Esophagus muscularis mucosa (tissue), 4 donors: Measurements from ENCODE around the gene XPNPEP1. TPM values are rescaled to one million over a fixed set of nuclear protein-coding genes. Genes with fewer than 3 reads are reported as not detected.

ENCODE experiments used
- DNase-seq: peaks from one replicate; pipeline ENCODE4 v3.0.0-alpha.2; 2017; ENCODE audit errors: extremely low spot score
- H3K27ac ChIP-seq, 4 donors: fragments of 200-600 bp; sonication (generic); replicated peaks in 1 of 4; 1 replicate in 3 of 4; 2 replicates in 1 of 4; pipeline ENCODE4 v1.5.1; 2016 to 2019; ENCODE audit warnings: mild to moderate bottlenecking in 1 of 4
- H3K27me3 ChIP-seq, 4 donors: fragments of 200-600 bp; sonication (generic); one replicate each; pipeline versions ENCODE4 v1.5.1 to v1.6.0; 2016 to 2019
- H3K36me3 ChIP-seq, 4 donors: fragments of 200-600 bp; sonication (generic); one replicate each; pipeline ENCODE4 v1.5.1; 2016 to 2019
- H3K4me1 ChIP-seq, 4 donors: fragments of 200-600 bp; sonication (generic); one replicate each; pipeline ENCODE4 v1.5.1; 2016 to 2019
- H3K4me3 ChIP-seq, 4 donors: fragments of 200-600 bp; sonication (generic); 1 replicate in 2 of 4; 2 replicates in 2 of 4; pipeline ENCODE4 v1.5.1; 2016 to 2019; ENCODE audit warnings: mild to moderate bottlenecking in 4 of 4, moderate library complexity in 1 of 4
- H3K9me3 ChIP-seq, 4 donors: fragments of 200-600 bp; sonication (generic); 1 replicate in 3 of 4; 2 replicates in 1 of 4; pipeline ENCODE4 v1.5.1; 2016 to 2019
- CTCF ChIP-seq, 3 experiments: fragments of 200-600 bp in 2 of 3; fragments of 450-650 bp in 1 of 3; sonication (generic) in 2 of 3; IDR thresholded peaks; one replicate each; pipeline ENCODE4 v1.5.1; 2017 to 2019; ENCODE audit warnings: antibody characterized with exemption in 3 of 3, mild to moderate bottlenecking in 2 of 3, moderate library complexity in 1 of 3
- EP300 ChIP-seq: sonication (generic); formaldehyde crosslinking; IDR thresholded peaks from one replicate; pipeline ENCODE4 v1.6.1; 2017; ENCODE audit warnings: antibody characterized with exemption
- POLR2A ChIP-seq: fragments of 450-650 bp; IDR thresholded peaks from one replicate; pipeline ENCODE4 v1.6.1; 2017; ENCODE audit warnings: antibody characterized with exemption, moderate library complexity, mild to moderate bottlenecking, low read depth
- POLR2AphosphoS5 ChIP-seq, 2 donors: sonication (generic); formaldehyde crosslinking; IDR thresholded peaks; one replicate each; pipeline ENCODE4 v1.6.1; 2017; ENCODE audit warnings: antibody characterized with exemption in 2 of 2
- WGBS: methylation state at CpG from one replicate; pipeline ENCODE4 v1.1.5; 2018; 5-methylcytosine and 5-hydroxymethylcytosine counted together
- intact Hi-C: fragments of 100-400 bp; cut with DNase I; formaldehyde crosslinking; loops from one replicate; pipeline ENCODE4 v1.15.1; 2023
- total RNA-seq, 4 donors: library from RNA; depleted of rRNA; stranded (reverse); fragments of >200 nt; gene quantifications; one replicate each; pipeline versions ENCODE4 v1.1.0 to v1.2.1, GENCODE V29; 2016

The XPNPEP1 gene
- total RNA-seq, 4 donors from 2014 or later, result 43.2 to 61.9 (median 48.8) TPM

GRCh38 chr10:109895848-109896247 lies 27.5 kb downstream of the XPNPEP1 start:
- no peaks in the 10 kb centered on the region for H3K27me3 ChIP-seq
- peak overlapping the region; percentile 54 to 75 (median 69) for H3K27ac ChIP-seq
- H3K36me3 ChIP-seq, result peaks cover 0 to 17% (median 12%) of the 10 kb centered on the region in 4 donors
- TF ChIP-seq CTCF (IDR thresholded peaks at IDR 0.05) (no peak), POLR2AphosphoS5 (IDR thresholded peaks at IDR 0.05) (no peak)
- DNase-seq, result peak; percentile 77
- intact Hi-C loops, result no loop called here
- H3K4me1 ChIP-seq, result peaks cover 78 to 82% (median 80%) of the 10 kb centered on the region in 4 donors
- H3K4me3 ChIP-seq, result no peak overlapping the region
- H3K9me3 ChIP-seq, result no peaks in the 10 kb centered on the region

GRCh38 chr10:109895095-109895818 lies 28.1 kb downstream of the XPNPEP1 start:
- intact Hi-C loops, result no loop called here
- H3K9me3 ChIP-seq, result no peaks in the 10 kb centered on the region
- H3K27ac ChIP-seq, result peak overlapping the region; percentile 54 to 75 (median 69)
- no peaks in the 10 kb centered on the region for H3K27me3 ChIP-seq
- H3K4me1 ChIP-seq, result peaks cover 73 to 83% (median 77%) of the 10 kb centered on the region in 4 donors
- TF ChIP-seq EP300, result no peak
- no peak for TF ChIP-seq POLR2A
- TF ChIP-seq POLR2AphosphoS5 (IDR thresholded peaks at IDR 0.05), result peak; percentile 43 to 46
- no peak for TF ChIP-seq CTCF (IDR thresholded peaks at IDR 0.05)
- H3K36me3 ChIP-seq, result peaks cover 0 to 21% (median 13%) of the 10 kb centered on the region in 4 donors
- WGBS, result 33% methylated on average over 5 of the region's 7 CpGs
- DNase-seq, result peak; percentile 92
- no peak overlapping the region for H3K4me3 ChIP-seq

GRCh38 chr10:109894516-109894915 lies 28.8 kb downstream of the XPNPEP1 start:
- 33% methylated on average over 5 of the region's 5 CpGs for WGBS
- Histone ChIP-seq H3K36me3 (peaks cover 0 to 21% (median 14%) of the 10 kb centered on the region in 4 donors), H3K27ac (peak overlapping the region; percentile 54 to 75 (median 69)), H3K27me3 (no peaks in the 10 kb centered on the region), H3K9me3 (no peaks in the 10 kb centered on the region), H3K4me3 (no peak overlapping the region), H3K4me1 (peaks cover 70 to 81% (median 74%) of the 10 kb centered on the region in 4 donors)
- TF ChIP-seq POLR2AphosphoS5 (IDR thresholded peaks at IDR 0.05) (peak; percentile 48 to 58), EP300 (no peak), CTCF (IDR thresholded peaks at IDR 0.05) (no peak)
- DNase-seq, result no peak
- intact Hi-C loops, result no loop called here

- no peak overlapping the region for H3K4me3 ChIP-seq
- no peak for TF ChIP-seq CTCF (IDR thresholded peaks at IDR 0.05)
- no peak for TF ChIP-seq EP300
- no peak for TF ChIP-seq POLR2A
- no peak for TF ChIP-seq POLR2AphosphoS5 (IDR thresholded peaks at IDR 0.05)
- DNase-seq, result no peak
- WGBS, result 92% methylated on average over 4 of the region's 4 CpGs
- peaks cover 59 to 70% (median 63%) of the 10 kb centered on the region in 4 donors for H3K4me1 ChIP-seq
- intact Hi-C loops, result no loop called here
- no peaks in the 10 kb centered on the region for H3K27me3 ChIP-seq
- peaks cover 0 to 31% (median 17%) of the 10 kb centered on the region in 4 donors for H3K36me3 ChIP-seq
- no peaks in the 10 kb centered on the region for H3K9me3 ChIP-seq
- H3K27ac ChIP-seq, result peak overlapping the region; percentile 54 to 70 (median 61)
Measured at GRCh38 chr10:109893386-109893785, 29.9 kb downstream of the XPNPEP1 start.

GRCh38 chr10:109892931-109893330 lies 30.4 kb downstream of the XPNPEP1 start:
- H3K27ac ChIP-seq, result peak overlapping the region; percentile 54 to 70 (median 61)
- no peak for DNase-seq
- peak in 1 of 2 donors; percentile 12 for TF ChIP-seq POLR2AphosphoS5 (IDR thresholded peaks at IDR 0.05)
- TF ChIP-seq POLR2A, result no peak
- intact Hi-C loops, result no loop called here
- H3K27me3 ChIP-seq, result no peaks in the 10 kb centered on the region
- no peaks in the 10 kb centered on the region for H3K9me3 ChIP-seq
- peaks cover 58 to 65% (median 61%) of the 10 kb centered on the region in 4 donors for H3K4me1 ChIP-seq
- WGBS, result 78% methylated on average over 9 of the region's 9 CpGs
- no peak overlapping the region for H3K4me3 ChIP-seq
- H3K36me3 ChIP-seq, result peaks cover 0 to 35% (median 22%) of the 10 kb centered on the region in 4 donors
